ENCODE results near the gene ACP7.
"Not testable (repeated sequence)": the region's sequence is repeated elsewhere in the genome, so short reads cannot be mapped to it uniquely, and the experiment has no call there.

Gene ACP7

DNA sequence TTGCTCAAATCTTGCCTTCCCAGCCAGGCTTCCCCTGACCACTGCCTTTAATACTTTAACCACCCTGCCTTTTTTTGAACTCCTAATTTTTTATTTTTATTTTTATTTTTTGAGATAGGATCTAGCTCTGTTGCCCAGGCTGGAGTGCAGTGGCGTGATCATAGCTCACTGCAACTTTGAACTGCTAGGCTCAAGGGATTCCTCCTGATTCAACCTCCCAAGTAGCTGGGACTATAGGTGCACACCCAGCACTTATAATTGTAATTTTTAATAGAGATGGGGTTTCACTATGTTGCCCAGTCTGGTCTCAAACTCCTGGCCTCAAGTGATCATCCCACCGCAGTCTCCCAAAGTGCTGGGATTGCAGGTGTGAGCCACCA lies 30.1 kb upstream of the ACP7 start:
- peaks cover 7% of the 10 kb centered on the region for H3K9me3 ChIP-seq (ENCODE audit: control insufficient read depth, insufficient read depth, low read depth, low read length)
- H3K36me3 ChIP-seq (ENCODE audit: control insufficient read depth, insufficient read depth, low read length): no peaks in the 10 kb centered on the region
- no peaks in the 10 kb centered on the region for H3K27me3 ChIP-seq (ENCODE audit: control insufficient read depth, insufficient read depth, low read length)
- no peak overlapping the region for H3K9ac ChIP-seq (ENCODE audit: low read length)
- no peaks in the 10 kb centered on the region for H3K4me1 ChIP-seq (ENCODE audit: control insufficient read depth, insufficient read depth, low read length)
- H3K27ac ChIP-seq (ENCODE audit: low read depth, low read length): no peak overlapping the region
- H3K4me3 ChIP-seq (ENCODE audit: low read depth, low read length): no peak overlapping the region

DNA sequence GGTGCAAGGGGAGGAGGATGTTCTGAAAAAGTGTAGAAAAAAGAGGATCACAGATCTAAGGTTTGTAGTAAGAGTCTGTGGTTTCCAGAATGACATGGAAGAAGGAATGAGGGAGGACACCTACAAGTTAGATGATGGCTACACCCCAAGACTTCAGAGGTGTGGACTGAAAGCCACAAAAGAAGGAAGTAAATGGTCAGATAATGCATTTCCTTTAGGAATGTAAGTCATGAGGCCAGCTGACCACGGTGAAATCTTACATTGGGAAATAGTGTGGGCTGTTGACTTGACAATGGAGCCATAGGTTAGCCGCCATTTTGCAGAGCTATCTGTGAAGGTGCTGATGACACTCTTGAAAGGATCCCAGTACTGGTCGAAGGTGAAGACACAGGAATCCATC lies 26.6 kb upstream of the ACP7 start:
- Histone ChIP-seq H3K27me3 (ENCODE audit: control insufficient read depth, insufficient read depth, low read length) (no peaks in the 10 kb centered on the region), H3K4me3 (ENCODE audit: low read depth, low read length) (no peak overlapping the region), H3K36me3 (ENCODE audit: control insufficient read depth, insufficient read depth, low read length) (no peaks in the 10 kb centered on the region), H3K9me3 (ENCODE audit: control insufficient read depth, insufficient read depth, low read depth, low read length) (peaks cover 7% of the 10 kb centered on the region), H3K9ac (ENCODE audit: low read length) (no peak overlapping the region), H3K4me1 (ENCODE audit: control insufficient read depth, insufficient read depth, low read length) (no peaks in the 10 kb centered on the region), H3K27ac (ENCODE audit: low read depth, low read length) (no peak overlapping the region)

DNA sequence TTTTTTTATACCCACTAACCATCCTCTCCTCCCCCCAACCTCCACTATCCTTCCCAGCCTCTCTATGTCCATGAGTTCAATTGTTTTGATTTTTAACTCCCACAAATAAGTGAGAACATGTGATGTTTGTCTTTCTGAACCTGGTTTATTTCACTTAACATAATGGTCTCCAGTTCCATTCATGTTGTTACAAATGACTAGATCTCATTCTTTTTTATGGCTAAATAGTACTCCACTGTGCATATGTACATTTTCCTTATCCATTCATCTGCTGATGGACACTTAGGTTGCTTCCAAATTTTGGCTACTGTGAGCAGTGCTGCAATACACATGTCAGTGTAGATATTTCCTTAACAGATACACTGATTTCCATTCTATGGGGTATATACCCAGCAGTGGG lies 24.9 kb upstream of the ACP7 start:
- H3K36me3 ChIP-seq (ENCODE audit: control insufficient read depth, insufficient read depth, low read length): no peaks in the 10 kb centered on the region
- no peak overlapping the region for H3K4me3 ChIP-seq (ENCODE audit: low read depth, low read length)
- H3K9ac ChIP-seq (ENCODE audit: low read length): no peak overlapping the region
- H3K27me3 ChIP-seq (ENCODE audit: control insufficient read depth, insufficient read depth, low read length): no peaks in the 10 kb centered on the region
- H3K9me3 ChIP-seq (ENCODE audit: control insufficient read depth, insufficient read depth, low read depth, low read length): peaks cover 7% of the 10 kb centered on the region
- H3K4me1 ChIP-seq (ENCODE audit: control insufficient read depth, insufficient read depth, low read length): no peaks in the 10 kb centered on the region
- H3K27ac ChIP-seq (ENCODE audit: low read depth, low read length): no peak overlapping the region

DNA sequence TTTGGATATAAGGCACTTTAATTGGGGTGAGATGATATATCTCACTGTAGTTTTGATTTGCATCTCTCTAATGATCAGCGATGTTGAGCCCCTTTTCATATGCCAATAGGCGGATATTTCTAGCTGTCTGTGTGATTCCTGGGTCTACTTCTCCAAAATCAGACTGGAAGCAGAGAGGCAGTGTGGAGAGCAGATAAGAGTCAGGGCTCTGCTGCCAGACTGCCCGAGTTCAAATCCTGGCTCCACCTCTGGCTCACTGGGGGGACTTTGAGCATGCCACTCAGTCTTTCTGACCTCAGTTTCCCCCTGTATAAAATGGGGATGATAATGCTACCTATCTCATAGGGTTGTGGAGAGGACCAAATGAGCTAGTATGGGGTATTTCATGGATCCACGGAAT lies 24.0 kb upstream of the ACP7 start:
- H3K4me3 ChIP-seq (ENCODE audit: low read depth, low read length): no peak overlapping the region
- H3K9me3 ChIP-seq (ENCODE audit: control insufficient read depth, insufficient read depth, low read depth, low read length): no peaks in the 10 kb centered on the region
- no peaks in the 10 kb centered on the region for H3K27me3 ChIP-seq (ENCODE audit: control insufficient read depth, insufficient read depth, low read length)
- H3K27ac ChIP-seq (ENCODE audit: low read depth, low read length): no peak overlapping the region
- no peaks in the 10 kb centered on the region for H3K4me1 ChIP-seq (ENCODE audit: control insufficient read depth, insufficient read depth, low read length)
- no peaks in the 10 kb centered on the region for H3K36me3 ChIP-seq (ENCODE audit: control insufficient read depth, insufficient read depth, low read length)
- H3K9ac ChIP-seq (ENCODE audit: low read length): no peak overlapping the region

DNA sequence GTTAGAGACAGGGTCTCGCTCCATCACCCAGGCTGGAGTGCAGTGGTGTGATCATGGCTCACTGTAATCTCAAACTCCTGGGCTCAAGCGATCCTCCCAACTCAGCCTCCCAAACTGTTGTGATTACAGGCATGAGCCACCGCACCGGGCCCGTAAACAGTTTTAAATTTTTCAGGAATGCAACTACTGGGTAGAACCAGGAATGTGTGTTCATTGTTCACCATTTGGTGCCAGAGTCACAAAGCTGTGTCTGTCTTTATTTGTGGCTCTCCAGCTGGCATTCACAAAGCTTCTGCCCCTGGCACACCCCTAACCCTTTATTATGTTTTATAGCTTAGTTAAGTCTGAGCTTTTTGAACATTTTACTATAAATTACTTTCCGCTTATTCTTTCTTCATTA lies 19.8 kb upstream of the ACP7 start:
- Histone ChIP-seq H3K27me3 (ENCODE audit: control insufficient read depth, insufficient read depth, low read length) (no peaks in the 10 kb centered on the region), H3K4me1 (ENCODE audit: control insufficient read depth, insufficient read depth, low read length) (no peaks in the 10 kb centered on the region), H3K4me3 (ENCODE audit: low read depth, low read length) (no peak overlapping the region), H3K27ac (ENCODE audit: low read depth, low read length) (no peak overlapping the region), H3K9me3 (ENCODE audit: control insufficient read depth, insufficient read depth, low read depth, low read length) (no peaks in the 10 kb centered on the region), H3K9ac (ENCODE audit: low read length) (no peak overlapping the region), H3K36me3 (ENCODE audit: control insufficient read depth, insufficient read depth, low read length) (no peaks in the 10 kb centered on the region)

DNA sequence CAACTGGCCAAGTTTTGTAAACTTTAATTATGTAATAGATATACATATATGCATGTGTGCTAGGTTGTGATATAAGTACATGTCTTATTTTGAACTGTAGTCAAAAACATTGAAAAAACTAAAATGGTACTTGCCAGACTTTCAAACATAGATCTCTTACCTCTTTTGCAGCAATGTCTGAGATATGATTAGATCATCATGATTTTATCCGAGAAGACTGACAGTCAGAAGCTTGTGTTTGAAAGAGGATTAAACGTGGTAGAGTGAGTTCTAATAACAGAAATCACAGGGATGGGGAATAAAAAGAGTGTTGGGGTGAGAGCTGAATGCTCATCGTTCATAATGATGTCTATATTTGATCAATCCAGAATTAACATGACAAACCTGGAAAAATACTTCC lies 18.2 kb upstream of the ACP7 start:
- H3K36me3 ChIP-seq (ENCODE audit: control insufficient read depth, insufficient read depth, low read length): no peaks in the 10 kb centered on the region
- no peaks in the 10 kb centered on the region for H3K9me3 ChIP-seq (ENCODE audit: control insufficient read depth, insufficient read depth, low read depth, low read length)
- no peak overlapping the region for H3K9ac ChIP-seq (ENCODE audit: low read length)
- H3K4me1 ChIP-seq (ENCODE audit: control insufficient read depth, insufficient read depth, low read length): no peaks in the 10 kb centered on the region
- H3K27me3 ChIP-seq (ENCODE audit: control insufficient read depth, insufficient read depth, low read length): no peaks in the 10 kb centered on the region
- H3K27ac ChIP-seq (ENCODE audit: low read depth, low read length): no peak overlapping the region
- no peak overlapping the region for H3K4me3 ChIP-seq (ENCODE audit: low read depth, low read length)

DNA sequence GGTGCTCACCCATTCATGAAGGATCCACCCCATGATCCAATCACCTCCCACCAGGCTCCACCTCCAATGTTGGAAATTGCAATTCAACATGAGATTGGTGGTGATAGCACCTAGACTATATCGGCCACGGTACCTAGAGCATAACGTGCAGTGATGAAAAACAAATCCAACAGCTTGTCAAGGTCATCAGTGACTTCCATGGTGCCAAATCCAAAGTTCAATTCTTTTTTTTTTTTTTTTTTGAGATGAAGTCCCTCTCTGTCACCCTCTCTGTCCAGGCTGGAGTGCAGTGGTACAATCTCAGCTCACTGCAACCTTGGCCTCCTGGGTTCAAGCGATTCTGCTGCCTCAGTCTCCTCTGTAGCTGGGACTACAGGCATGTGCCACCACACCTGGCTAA lies 17.1 kb upstream of the ACP7 start:
- no peak overlapping the region for H3K9ac ChIP-seq (ENCODE audit: low read length)
- H3K27me3 ChIP-seq (ENCODE audit: control insufficient read depth, insufficient read depth, low read length): no peaks in the 10 kb centered on the region
- no peak overlapping the region for H3K27ac ChIP-seq (ENCODE audit: low read depth, low read length)
- H3K9me3 ChIP-seq (ENCODE audit: control insufficient read depth, insufficient read depth, low read depth, low read length): no peaks in the 10 kb centered on the region
- no peaks in the 10 kb centered on the region for H3K4me1 ChIP-seq (ENCODE audit: control insufficient read depth, insufficient read depth, low read length)
- H3K4me3 ChIP-seq (ENCODE audit: low read depth, low read length): no peak overlapping the region
- no peaks in the 10 kb centered on the region for H3K36me3 ChIP-seq (ENCODE audit: control insufficient read depth, insufficient read depth, low read length)

DNA sequence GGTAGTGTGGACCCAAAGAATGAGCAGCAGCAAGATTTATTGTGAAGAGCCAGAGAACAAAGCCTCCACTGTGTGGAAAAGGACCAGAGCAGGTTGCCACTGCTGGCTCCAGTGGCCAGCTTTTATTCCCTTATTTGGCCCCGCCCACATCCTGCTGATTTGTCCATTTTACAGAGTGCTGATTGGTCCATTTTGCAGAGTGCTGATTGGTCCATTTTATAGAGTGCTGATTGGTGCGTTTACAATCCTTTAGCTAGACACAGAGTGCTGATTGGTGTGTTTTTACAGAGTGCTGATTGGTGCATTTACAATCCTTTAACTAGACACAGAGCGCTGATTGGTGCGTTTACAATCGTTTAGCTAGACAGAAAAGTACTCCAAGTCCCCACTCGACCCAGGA lies 15.9 kb upstream of the ACP7 start:
- H3K4me1 ChIP-seq (ENCODE audit: control insufficient read depth, insufficient read depth, low read length); H3K27me3 ChIP-seq (ENCODE audit: control insufficient read depth, insufficient read depth, low read length); H3K36me3 ChIP-seq (ENCODE audit: control insufficient read depth, insufficient read depth, low read length); H3K9ac ChIP-seq (ENCODE audit: low read length); H3K9me3 ChIP-seq (ENCODE audit: control insufficient read depth, insufficient read depth, low read depth, low read length); H3K4me3 ChIP-seq (ENCODE audit: low read depth, low read length); H3K27ac ChIP-seq (ENCODE audit: low read depth, low read length): not testable (repeated sequence)

DNA sequence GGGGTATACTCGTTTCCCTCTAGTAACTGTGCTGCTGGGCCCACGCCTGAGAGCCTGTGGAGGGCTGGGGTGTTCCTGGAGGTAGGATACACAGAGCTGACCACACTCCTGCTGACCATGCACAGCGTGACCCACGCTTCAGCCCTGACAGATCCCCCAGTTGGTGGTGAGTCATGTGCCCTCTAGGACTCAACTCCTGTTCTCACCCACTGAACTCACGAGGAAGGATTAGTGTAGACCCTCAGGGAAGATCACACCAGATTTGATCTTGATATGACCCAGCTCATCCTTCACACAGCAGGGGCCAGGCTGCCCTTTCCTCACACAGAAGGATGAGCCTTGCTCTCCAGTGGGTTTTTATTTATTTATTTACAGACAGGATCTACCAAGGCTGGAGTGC lies 13.3 kb upstream of the ACP7 start:
- Histone ChIP-seq H3K27me3 (ENCODE audit: control insufficient read depth, insufficient read depth, low read length) (no peaks in the 10 kb centered on the region), H3K4me1 (ENCODE audit: control insufficient read depth, insufficient read depth, low read length) (no peaks in the 10 kb centered on the region), H3K9ac (ENCODE audit: low read length) (no peak overlapping the region), H3K4me3 (ENCODE audit: low read depth, low read length) (no peak overlapping the region), H3K9me3 (ENCODE audit: control insufficient read depth, insufficient read depth, low read depth, low read length) (no peaks in the 10 kb centered on the region), H3K36me3 (ENCODE audit: control insufficient read depth, insufficient read depth, low read length) (no peaks in the 10 kb centered on the region), H3K27ac (ENCODE audit: low read depth, low read length) (no peak overlapping the region)

DNA sequence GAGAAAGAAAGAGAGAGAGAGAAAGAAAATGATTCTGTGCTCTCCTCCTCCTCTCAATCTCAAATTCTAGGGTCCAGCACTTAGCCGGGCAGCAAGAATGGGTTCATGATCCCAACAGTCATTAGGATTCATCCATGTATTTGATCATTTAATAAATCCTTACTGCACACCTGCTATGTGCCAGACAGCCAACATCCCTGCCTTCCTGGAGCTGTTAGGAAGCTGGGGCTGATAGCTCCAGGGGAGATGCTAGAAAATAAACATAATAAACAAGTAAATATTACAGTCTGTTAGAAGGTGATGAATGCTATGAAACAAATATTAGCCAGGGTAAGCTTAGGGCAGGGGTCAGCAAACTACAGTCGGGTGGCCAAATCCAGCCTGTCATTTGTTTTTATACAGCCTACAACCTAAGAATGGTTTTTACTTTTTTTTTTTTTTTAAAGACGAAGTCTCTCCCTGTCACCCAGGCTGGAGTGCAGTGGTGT lies 9.9 kb upstream of the ACP7 start:
- Histone ChIP-seq H3K27me3 (ENCODE audit: control insufficient read depth, insufficient read depth, low read length) (peaks cover 4% of the 10 kb centered on the region; the same call in 1 of the 2 replicates), H3K9me3 (ENCODE audit: control insufficient read depth, insufficient read depth, low read depth, low read length) (no peaks in the 10 kb centered on the region), H3K36me3 (ENCODE audit: control insufficient read depth, insufficient read depth, low read length) (no peaks in the 10 kb centered on the region), H3K9ac (ENCODE audit: low read length) (no peak overlapping the region), H3K4me3 (ENCODE audit: low read depth, low read length) (no peak overlapping the region), H3K27ac (ENCODE audit: low read depth, low read length) (no peak overlapping the region), H3K4me1 (ENCODE audit: control insufficient read depth, insufficient read depth, low read length) (no peaks in the 10 kb centered on the region)

DNA sequence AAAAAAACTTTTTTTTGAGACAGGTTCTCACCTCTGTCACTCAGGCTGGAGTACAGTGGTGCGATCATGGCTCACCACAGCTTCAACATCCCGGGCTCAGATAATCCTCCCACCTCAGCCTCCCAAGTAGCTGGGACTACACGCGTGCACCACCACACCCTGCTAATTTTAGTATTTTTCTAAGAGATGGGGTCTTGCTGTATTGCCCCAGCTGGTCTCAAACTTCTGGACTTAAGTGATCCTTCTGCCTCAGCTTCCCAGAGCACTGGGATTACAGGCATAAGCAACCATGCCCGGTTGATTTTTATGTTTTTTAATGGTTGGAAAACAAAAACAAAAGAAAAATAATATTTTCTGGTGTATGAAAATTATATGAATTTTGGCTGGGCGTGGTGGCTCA lies 9.2 kb upstream of the ACP7 start:
- no peaks in the 10 kb centered on the region for H3K9me3 ChIP-seq (ENCODE audit: control insufficient read depth, insufficient read depth, low read depth, low read length)
- H3K36me3 ChIP-seq (ENCODE audit: control insufficient read depth, insufficient read depth, low read length): no peaks in the 10 kb centered on the region
- H3K27me3 ChIP-seq (ENCODE audit: control insufficient read depth, insufficient read depth, low read length): peaks cover 4% of the 10 kb centered on the region; the same call in 1 of the 2 replicates
- H3K9ac ChIP-seq (ENCODE audit: low read length): no peak overlapping the region
- H3K4me1 ChIP-seq (ENCODE audit: control insufficient read depth, insufficient read depth, low read length): no peaks in the 10 kb centered on the region
- no peak overlapping the region for H3K27ac ChIP-seq (ENCODE audit: low read depth, low read length)
- H3K4me3 ChIP-seq (ENCODE audit: low read depth, low read length): no peak overlapping the region

DNA sequence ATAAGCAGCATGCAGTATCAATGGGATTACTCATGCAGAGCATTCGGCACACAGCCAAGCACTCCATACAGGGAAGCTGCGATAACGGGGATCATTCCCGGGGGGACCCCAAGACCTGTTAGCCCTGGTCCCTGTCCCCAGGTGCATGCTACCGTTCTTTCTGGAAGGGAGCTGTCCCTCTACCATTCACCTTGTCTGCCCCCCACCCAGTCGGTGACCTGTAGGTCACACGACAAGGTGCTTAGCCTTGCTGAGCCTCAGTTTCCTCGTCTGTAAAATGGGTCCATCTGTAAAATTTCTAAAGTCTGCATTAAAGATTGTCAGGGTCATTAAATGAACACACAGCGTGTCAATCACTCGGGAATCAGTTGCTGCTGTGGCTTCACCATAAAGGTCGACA lies 6.8 kb upstream of the ACP7 start:
- no peak overlapping the region for H3K4me3 ChIP-seq (ENCODE audit: low read depth, low read length)
- no peaks in the 10 kb centered on the region for H3K36me3 ChIP-seq (ENCODE audit: control insufficient read depth, insufficient read depth, low read length)
- H3K4me1 ChIP-seq (ENCODE audit: control insufficient read depth, insufficient read depth, low read length): no peaks in the 10 kb centered on the region
- no peak overlapping the region for H3K9ac ChIP-seq (ENCODE audit: low read length)
- peaks cover 15% of the 10 kb centered on the region for H3K27me3 ChIP-seq (ENCODE audit: control insufficient read depth, insufficient read depth, low read length)
- H3K27ac ChIP-seq (ENCODE audit: low read depth, low read length): no peak overlapping the region
- no peaks in the 10 kb centered on the region for H3K9me3 ChIP-seq (ENCODE audit: control insufficient read depth, insufficient read depth, low read depth, low read length)
